ENCODE results near the gene LPAR1.
"Not testable (repeated sequence)": the region's sequence is repeated elsewhere in the genome, so short reads cannot be mapped to it uniquely, and the experiment has no call there.

- not testable (repeated sequence) for TF ChIP-seq CTCF (conservative IDR thresholded peaks at IDR 0.05; ENCODE audit: low read length); EZH2phosphoT487 (IDR thresholded peaks at IDR 0.05; ENCODE audit: borderline replicate concordance)
Observed at GRCh38 chr9:111047287-111047686, 9.0 kb upstream of the LPAR1 start.
